Activated naive CD8-positive, alpha-beta T cell treated with anti-CD3 and anti-CD28 coated beads, Interleukin-2, amount 50 U/mL, for 16 hours (primary cell): ENCODE data around the gene KLRF1.

ENCODE experiments used
- DNase-seq: peaks from one replicate; pipeline ENCODE4 v3.0.0-alpha.2; 2020; ENCODE audit warnings: low read depth, low spot score

KLRF1 gene

GRCh38 chr12:9808504-9808903 lies 18.8 kb upstream of the KLRF1 start:
- DNase-seq = no peak

GRCh38 chr12:9809338-9809737 lies 17.9 kb upstream of the KLRF1 start:
- no peak for DNase-seq

GRCh38 chr12:9809866-9810265 lies 17.4 kb upstream of the KLRF1 start:
- DNase-seq = no peak

GRCh38 chr12:9810671-9811070 lies 16.6 kb upstream of the KLRF1 start:
- DNase-seq = no peak

GRCh38 chr12:9811621-9812020 lies 15.7 kb upstream of the KLRF1 start:
- no peak for DNase-seq

GRCh38 chr12:9813821-9814798 lies 13.2 kb upstream of the KLRF1 start:
- peak; percentile 89 for DNase-seq

GRCh38 chr12:9820281-9820930 lies 6.9 kb upstream of the KLRF1 start:
- DNase-seq = no peak

- DNase-seq = no peak
Measured at GRCh38 chr12:9829483-9829882, 2.2 kb downstream of the KLRF1 start.

- DNase-seq = no peak
Measured at GRCh38 chr12:9829982-9830381, 2.7 kb downstream of the KLRF1 start.

GRCh38 chr12:9831720-9832119 lies 4.4 kb downstream of the KLRF1 start:
- no peak for DNase-seq

- DNase-seq = no peak
Measured at GRCh38 chr12:9843407-9843806, 16.1 kb downstream of the KLRF1 start.

GRCh38 chr12:9848899-9849298 lies 21.6 kb downstream of the KLRF1 start:
- no peak for DNase-seq

GRCh38 chr12:9851050-9851449 lies 23.8 kb downstream of the KLRF1 start:
- DNase-seq = no peak

- DNase-seq = no peak
Measured at GRCh38 chr12:9851927-9852326, 24.6 kb downstream of the KLRF1 start.

- DNase-seq = no peak
Measured at GRCh38 chr12:9856151-9856550, 28.9 kb downstream of the KLRF1 start.

- DNase-seq = no peak
Measured at GRCh38 chr12:9856894-9857293, 29.6 kb downstream of the KLRF1 start.

- no peak for DNase-seq
Measured at GRCh38 chr12:9858135-9858534, 30.9 kb downstream of the KLRF1 start.

- DNase-seq = no peak
Measured at GRCh38 chr12:9864913-9865675, 37.8 kb downstream of the KLRF1 start.

- no peak for DNase-seq
Measured at GRCh38 chr12:9866860-9867269, 39.6 kb downstream of the KLRF1 start.

GRCh38 chr12:9867531-9867930 lies 40.2 kb downstream of the KLRF1 start:
- no peak for DNase-seq

- DNase-seq = no peak
Measured at GRCh38 chr12:9868311-9868801, 41.1 kb downstream of the KLRF1 start.

- no peak for DNase-seq
Measured at GRCh38 chr12:9868951-9869306, 41.6 kb downstream of the KLRF1 start.
